ENCODE data around the gene NVL. TPM values are rescaled to one million over a fixed set of nuclear protein-coding genes. Genes with fewer than 3 reads are reported as not detected.

Gene NVL
- total and polyA plus RNA-seq, 2 experiments from 2014 or later: 24.0 to 32.7 TPM

- no peaks in the 10 kb centered on the region for H3K9me3 ChIP-seq (ENCODE audit: low read depth)
- DNase-seq (ENCODE audit: low read depth in 1 of 2, low spot score in 1 of 2): no peak
- H3K27me3 ChIP-seq: no peaks in the 10 kb centered on the region
- no peaks in the 10 kb centered on the region for H3K4me1 ChIP-seq (ENCODE audit: low read depth)
- H3K4me3 ChIP-seq: no peak overlapping the region
- H3K27ac ChIP-seq: no peak overlapping the region
- H3K36me3 ChIP-seq: peaks cover 59% of the 10 kb centered on the region
- no peak for TF ChIP-seq CTCF (IDR thresholded peaks at IDR 0.05; ENCODE audit: low read depth, low read length)
These were observed 28.6 kb downstream of the NVL start for GRCh38 chr1:224301391-224301790.

GRCh38 chr1:224300346-224300745, 29.6 kb downstream of the NVL start:
- no peaks in the 10 kb centered on the region for H3K9me3 ChIP-seq (ENCODE audit: low read depth)
- no peaks in the 10 kb centered on the region for H3K4me1 ChIP-seq (ENCODE audit: low read depth)
- H3K27me3 ChIP-seq: no peaks in the 10 kb centered on the region
- TF ChIP-seq CTCF (IDR thresholded peaks at IDR 0.05; ENCODE audit: low read depth, low read length): no peak
- DNase-seq (ENCODE audit: low read depth in 1 of 2, low spot score in 1 of 2): peak in 1 of 2 donors; percentile 62
- H3K36me3 ChIP-seq: peaks cover 61% of the 10 kb centered on the region
- no peak overlapping the region for H3K27ac ChIP-seq
- H3K4me3 ChIP-seq: no peak overlapping the region

GRCh38 chr1:224298346-224299330, 31.3 kb downstream of the NVL start:
- DNase-seq (ENCODE audit: low read depth in 1 of 2, low spot score in 1 of 2): no peak
- H3K4me3 ChIP-seq: no peak overlapping the region
- no peaks in the 10 kb centered on the region for H3K9me3 ChIP-seq (ENCODE audit: low read depth)
- H3K4me1 ChIP-seq (ENCODE audit: low read depth): no peaks in the 10 kb centered on the region
- no peak for TF ChIP-seq CTCF (IDR thresholded peaks at IDR 0.05; ENCODE audit: low read depth, low read length)
- no peaks in the 10 kb centered on the region for H3K27me3 ChIP-seq
- no peak overlapping the region for H3K27ac ChIP-seq
- H3K36me3 ChIP-seq: peaks cover 56% of the 10 kb centered on the region

- H3K4me1 ChIP-seq (ENCODE audit: low read depth): no peaks in the 10 kb centered on the region
- no peak overlapping the region for H3K27ac ChIP-seq
- no peak for DNase-seq (ENCODE audit: low read depth in 1 of 2, low spot score in 1 of 2)
- no peak overlapping the region for H3K4me3 ChIP-seq
- H3K27me3 ChIP-seq: no peaks in the 10 kb centered on the region
- no peaks in the 10 kb centered on the region for H3K9me3 ChIP-seq (ENCODE audit: low read depth)
- no peak for TF ChIP-seq CTCF (IDR thresholded peaks at IDR 0.05; ENCODE audit: low read depth, low read length)
- H3K36me3 ChIP-seq: peaks cover 45% of the 10 kb centered on the region
These were observed 35.2 kb downstream of the NVL start for GRCh38 chr1:224294775-224295174.

GRCh38 chr1:224292419-224292818, 37.6 kb downstream of the NVL start:
- peak in 1 of 2 donors; percentile 2 for DNase-seq (ENCODE audit: low read depth in 1 of 2, low spot score in 1 of 2)
- Histone ChIP-seq H3K27ac (no peak overlapping the region), H3K9me3 (ENCODE audit: low read depth) (no peaks in the 10 kb centered on the region), H3K36me3 (peaks cover 46% of the 10 kb centered on the region), H3K27me3 (no peaks in the 10 kb centered on the region), H3K4me1 (ENCODE audit: low read depth) (no peaks in the 10 kb centered on the region), H3K4me3 (no peak overlapping the region)
- TF ChIP-seq CTCF (IDR thresholded peaks at IDR 0.05; ENCODE audit: low read depth, low read length): no peak
